Frontal cortex (tissue), 4 donors: Measurements from ENCODE around the gene ECT2L. TPM values are rescaled to one million over a fixed set of nuclear protein-coding genes. Genes with fewer than 3 reads are reported as not detected.

ENCODE experiments used
- DNase-seq, 2 donors: peaks; one replicate each; pipeline ENCODE4 v3.0.0; 2012; ENCODE audit warnings: low spot score in 2 of 2
- FAIRE-seq: peaks from 2 replicates; lab custom pipeline; 2012; peaks lifted over from hg19 to GRCh38; lab: Jason Lieb, UNC
- total RNA-seq: library from RNA; depleted of rRNA; stranded (reverse); fragments of >200 nt; gene quantifications from one replicate; pipeline ENCODE4 v1.2.3, GENCODE V29; 2014
- donor health status: control.
- donor health status: control.
- donor health status: control.

Gene ECT2L
- total RNA-seq, 1 donor from 2014 or later, result 0.82 TPM

- FAIRE-seq (no peak), DNase-seq (no peak)
Measured at GRCh38 chr6:138800377-138801150, 4.7 kb downstream of the ECT2L start.

- FAIRE-seq (no peak), DNase-seq (no peak)
Measured at GRCh38 chr6:138803331-138803730, 7.4 kb downstream of the ECT2L start.

GRCh38 chr6:138803861-138804260 lies 8.0 kb downstream of the ECT2L start:
- FAIRE-seq, result no peak
- no peak for DNase-seq

- FAIRE-seq (no peak), DNase-seq (no peak)
Measured at GRCh38 chr6:138805016-138805765, 9.3 kb downstream of the ECT2L start.

GRCh38 chr6:138806889-138807288 lies 11.0 kb downstream of the ECT2L start:
- no peak for DNase-seq
- FAIRE-seq, result no peak

- DNase-seq (no peak), FAIRE-seq (no peak)
Measured at GRCh38 chr6:138809677-138810076, 13.8 kb downstream of the ECT2L start.

- FAIRE-seq (no peak), DNase-seq (no peak)
Measured at GRCh38 chr6:138811866-138812265, 16.0 kb downstream of the ECT2L start.

- no peak for FAIRE-seq
- DNase-seq, result no peak
Measured at GRCh38 chr6:138814179-138814834, 18.4 kb downstream of the ECT2L start.

- DNase-seq (no peak), FAIRE-seq (no peak)
Measured at GRCh38 chr6:138815221-138815620, 19.3 kb downstream of the ECT2L start.

GRCh38 chr6:138815797-138816528 lies 20.1 kb downstream of the ECT2L start:
- FAIRE-seq (peak; percentile 86), DNase-seq (peak in 1 of 2 donors; percentile 52)

GRCh38 chr6:138817799-138818198 lies 21.9 kb downstream of the ECT2L start:
- FAIRE-seq, result no peak
- DNase-seq, result no peak

- FAIRE-seq, result no peak
Measured at GRCh38 chr6:138818496-138819194, 22.8 kb downstream of the ECT2L start.

GRCh38 chr6:138821519-138821918 lies 25.6 kb downstream of the ECT2L start:
- FAIRE-seq (no peak), DNase-seq (no peak)

More at GRCh38 chr6:138818496-138819194, 22.8 kb downstream of the ECT2L start:
- no peak for DNase-seq

- FAIRE-seq, result no peak
- DNase-seq, result no peak
Measured at GRCh38 chr6:138824482-138825144, 28.7 kb downstream of the ECT2L start.

- DNase-seq (no peak), FAIRE-seq (no peak)
Measured at GRCh38 chr6:138830248-138830647, 34.4 kb downstream of the ECT2L start.

GRCh38 chr6:138832182-138832581 lies 36.3 kb downstream of the ECT2L start:
- DNase-seq (no peak), FAIRE-seq (no peak)

GRCh38 chr6:138833816-138834539 lies 38.1 kb downstream of the ECT2L start:
- DNase-seq (peak in 1 of 2 donors; percentile 25), FAIRE-seq (no peak)

- no peak for DNase-seq
- no peak for FAIRE-seq
Measured at GRCh38 chr6:138837246-138837645, 41.4 kb downstream of the ECT2L start.
